ENCODE results near the gene NFXL1.

GRCh38 chr4:47876310-47876709 lies 38.1 kb downstream of the NFXL1 start:
- TF ChIP-seq POLR2A (IDR thresholded peaks at IDR 0.05), result no peak
- no peak for TF ChIP-seq EP300 (IDR thresholded peaks at IDR 0.05)
- no peak for TF ChIP-seq POLR2AphosphoS5 (IDR thresholded peaks at IDR 0.05)
- no peak for TF ChIP-seq CTCF (IDR thresholded peaks at IDR 0.05)
